ENCODE data around the gene ID2. TPM values are rescaled to one million over a fixed set of nuclear protein-coding genes. Genes with fewer than 3 reads are reported as not detected.

The ID2 gene
- total RNA-seq, 1 experiment from 2014 or later = 48.6 TPM

- Mint-ChIP-seq H3K4me3 (no peak overlapping the region), H3K27ac (no peak overlapping the region; a peak in 1 of 7 replicates), H3K27me3 (ENCODE audit: low read depth) (peaks cover 9% of the 10 kb centered on the region), H3K4me1 (peaks cover 41 to 53% of the 10 kb centered on the region in 2 experiments), H3K9me3 (peaks cover 3 to 9% of the 10 kb centered on the region in 2 experiments), H3K36me3 (ENCODE audit: insufficient read depth in 1 of 3, low read depth in 3 of 3) (peaks cover 0 to 8% (median 0%) of the 10 kb centered on the region in 3 experiments; a peak in 4 of 7 replicates)
- Histone ChIP-seq H4K8ac (replicated peaks; ENCODE audit: insufficient read length, low read depth, low read length) (no peak overlapping the region), H3K79me1 (ENCODE audit: insufficient read depth, low read depth, low read length, poor library complexity, severe bottlenecking) (no peaks in the 10 kb centered on the region), H3K9me3 (ENCODE audit: control insufficient read depth, low read depth, low read length) (no peaks in the 10 kb centered on the region), H3K23me2 (ENCODE audit: insufficient read length, low read depth, low read length, poor library complexity, severe bottlenecking) (no peaks in the 10 kb centered on the region), H4K5ac (ENCODE audit: insufficient read length, low read depth, low read length) (no peak overlapping the region), H3K18ac (ENCODE audit: insufficient read length, low read depth, low read length) (no peak overlapping the region), H2BK15ac (ENCODE audit: low read depth, low read length) (no peak overlapping the region), H2AFZ (ENCODE audit: low read length) (no peak overlapping the region), H3K56ac (ENCODE audit: insufficient read length, low read depth, low read length) (no peak overlapping the region), H3K4me1 (ENCODE audit: insufficient read depth, low read length) (peaks cover 6% of the 10 kb centered on the region; the same call in 1 of the 2 replicates), H2AK5ac (ENCODE audit: insufficient read length, low read length) (no peak overlapping the region), H3K14ac (ENCODE audit: insufficient read depth, low read length) (no peak overlapping the region), H3K4ac (ENCODE audit: low read depth, low read length) (no peak overlapping the region), H4K20me1 (ENCODE audit: control insufficient read depth, insufficient read depth, insufficient read length) (no peaks in the 10 kb centered on the region), H3K79me2 (ENCODE audit: insufficient read depth, low read length) (no peaks in the 10 kb centered on the region), H3K27me3 (ENCODE audit: insufficient read depth, low read length) (no peaks in the 10 kb centered on the region; the same call in 1 of the 2 replicates), H2BK5ac (ENCODE audit: insufficient read length, low read length) (no peak overlapping the region), H4K91ac (ENCODE audit: insufficient read length, low read depth, low read length) (no peak overlapping the region), H3K27ac (ENCODE audit: insufficient read length, low read depth, low read length) (no peak overlapping the region), H2BK20ac (ENCODE audit: low read depth, low read length, poor library complexity, severe bottlenecking) (no peak overlapping the region), H3K4me2 (ENCODE audit: insufficient read depth, insufficient read length, low read length) (no peak overlapping the region), H2BK120ac (ENCODE audit: low read depth, low read length, poor library complexity, severe bottlenecking) (no peak overlapping the region), H3T11ph (ENCODE audit: low read length) (no peak overlapping the region), H2BK12ac (ENCODE audit: insufficient read length, low read depth, low read length) (no peak overlapping the region), H3K23ac (ENCODE audit: insufficient read length, low read depth, low read length) (no peak overlapping the region), H3K9ac (ENCODE audit: extremely low read depth, insufficient read length, low read length) (no peak overlapping the region)
- WGBS (ENCODE audit: extremely low coverage, insufficient read length, low lambda C conversion rate) = no CpG with 5 or more reads among the region's 5 CpGs
- no peak for DNase-seq
- no peak for TF ChIP-seq CTCF (conservative IDR thresholded peaks at IDR 0.05)
Measured at GRCh38 chr2:8643996-8644356, 37.9 kb upstream of the ID2 start.
